H1 (cell line): ENCODE measurements around the gene CDYL. TPM values are rescaled to one million over a fixed set of nuclear protein-coding genes. Genes with fewer than 3 reads are reported as not detected.

ENCODE experiments used
- CTCF ChIA-PET: fragments of 300-600 bp; sonication (Branson Sonifier 250); formaldehyde crosslinking; loops from one replicate; lab custom pipeline; 2021; ENCODE audit not compliant: partially characterized antibody; lab: Charles Lee
- POLR2A ChIA-PET: fragments of 300-600 bp; sonication (Branson Sonifier 250); formaldehyde crosslinking; loops from one replicate; lab custom pipeline; 2021; ENCODE audit warnings: inconsistent platforms; ENCODE audit not compliant: partially characterized antibody; lab: Charles Lee
- DNase-seq, 2 experiments: peaks; one replicate each; pipeline versions ENCODE4 v3.0.0 to v3.0.0-alpha.2; 2010 to 2022; ENCODE audit warnings: low spot score in 2 of 2, low read depth in 1 of 2, mixed read lengths in 1 of 2
- FAIRE-seq: peaks from 2 replicates; lab custom pipeline; 2011; peaks lifted over from hg19 to GRCh38; lab: Jason Lieb, UNC
- H2AFZ ChIP-seq: 2 replicates; pipeline ENCODE4 v1.8.1; 2012; ENCODE audit warnings: low read length, inconsistent platforms
- H2AK5ac ChIP-seq: 2 replicates; pipeline ENCODE4 v1.6.1; 2013; ENCODE audit warnings: low read depth, low read length
- H2BK120ac ChIP-seq: replicated peaks from 2 replicates; pipeline ENCODE3; 2013; ENCODE audit warnings: low read depth, low read length, inconsistent platforms
- H2BK12ac ChIP-seq: 2 replicates; pipeline ENCODE4 v1.6.1; 2013; ENCODE audit warnings: low read depth, low read length
- H2BK15ac ChIP-seq: 2 replicates; pipeline ENCODE4 v1.6.1; 2013; ENCODE audit warnings: low read length
- H2BK20ac ChIP-seq: 2 replicates; pipeline ENCODE4 v1.6.1; 2013; ENCODE audit warnings: low read length
- H2BK5ac ChIP-seq: 2 replicates; pipeline ENCODE4 v1.6.1; 2013; ENCODE audit warnings: low read depth, low read length
- H3K14ac ChIP-seq: 2 replicates; pipeline ENCODE4 v1.6.1; 2013; ENCODE audit warnings: inconsistent platforms; ENCODE audit not compliant: insufficient read length
- H3K18ac ChIP-seq: 2 replicates; pipeline ENCODE4 v1.6.1; 2013; ENCODE audit warnings: low read length; ENCODE audit errors: extremely low read depth
- H3K23ac ChIP-seq: 2 replicates; pipeline ENCODE4 v1.6.1; 2013; ENCODE audit warnings: inconsistent platforms; ENCODE audit not compliant: insufficient read length
- H3K23me2 ChIP-seq: 2 replicates; pipeline ENCODE4 v1.6.1; 2013; ENCODE audit warnings: low read depth, low read length
- H3K27ac ChIP-seq: 2 replicates; pipeline ENCODE4 v1.6.1; 2011; ENCODE audit warnings: low read depth, low read length, inconsistent platforms
- H3K27me3 ChIP-seq, 4 experiments: replicated peaks in 1 of 4; 1 replicate in 1 of 4; 2 replicates in 3 of 4; pipeline versions ENCODE4 v1.6.1 to v1.8.1; 2011 to 2013; ENCODE audit warnings: low read length in 3 of 4, mild to moderate bottlenecking in 3 of 4, inconsistent platforms in 2 of 4, mixed read lengths in 2 of 4, moderate library complexity in 1 of 4; ENCODE audit not compliant: control insufficient read depth in 3 of 4, insufficient read depth in 3 of 4; ENCODE audit errors: extremely low read depth in 1 of 4
- H3K36me3 ChIP-seq, 4 experiments: 2 replicates each; pipeline versions ENCODE4 v1.6.1 to v1.8.1; 2011 to 2013; ENCODE audit warnings: mild to moderate bottlenecking in 4 of 4, low read length in 3 of 4, moderate library complexity in 2 of 4, control low read depth in 1 of 4, inconsistent platforms in 1 of 4; ENCODE audit not compliant: insufficient read depth in 4 of 4, control insufficient read depth in 2 of 4
- H3K4ac ChIP-seq: replicated peaks from 2 replicates; pipeline ENCODE3; 2013; ENCODE audit warnings: low read length, low read depth, mixed read lengths, inconsistent platforms; ENCODE audit not compliant: insufficient read length
- H3K4me1 ChIP-seq, 4 experiments: replicated peaks in 1 of 4; 1 replicate in 1 of 4; 2 replicates in 3 of 4; pipeline versions ENCODE4 v1.6.1 to v1.8.1; 2011 to 2013; ENCODE audit warnings: low read length in 3 of 4, inconsistent platforms in 2 of 4, mixed read lengths in 1 of 4; ENCODE audit not compliant: insufficient read depth in 4 of 4, control insufficient read depth in 3 of 4
- H3K4me2 ChIP-seq, 2 experiments: 2 replicates each; pipeline versions ENCODE4 v1.6.1 to v1.8.1; 2011 to 2013; ENCODE audit warnings: low read depth in 2 of 2, low read length in 2 of 2, control low read depth in 1 of 2, inconsistent platforms in 1 of 2, mild to moderate bottlenecking in 1 of 2; ENCODE audit not compliant: insufficient read depth in 1 of 2
- H3K4me3 ChIP-seq, 4 experiments: fragments of 200-600, 300-600 bp in 1 of 4; sonication (generic), shearing (Covaris generic), sonication (Bioruptor Twin) in 1 of 4; 2 replicates each; pipeline versions ENCODE4 v1.5.1 to v1.8.1; 2011 to 2016; ENCODE audit warnings: low read length in 4 of 4, low read depth in 3 of 4, control low read depth in 2 of 4, inconsistent platforms in 2 of 4, mild to moderate bottlenecking in 2 of 4, mixed read lengths in 1 of 4, moderate library complexity in 1 of 4; ENCODE audit not compliant: insufficient read depth in 2 of 4; ENCODE audit errors: extremely low read depth in 1 of 4
- H3K56ac ChIP-seq: replicated peaks from 2 replicates; pipeline ENCODE3; 2013; ENCODE audit warnings: low read depth, mild to moderate bottlenecking, mixed read lengths, low read length, inconsistent platforms; ENCODE audit not compliant: insufficient read length
- H3K79me1 ChIP-seq: 2 replicates; pipeline ENCODE4 v1.6.1; 2013; ENCODE audit warnings: low read depth, low read length, control low read depth
- H3K79me2 ChIP-seq, 2 experiments: 2 replicates each; pipeline versions ENCODE4 v1.6.1 to v1.8.1; 2012 to 2013; ENCODE audit warnings: low read length in 2 of 2, mild to moderate bottlenecking in 2 of 2, inconsistent platforms in 1 of 2; ENCODE audit not compliant: insufficient read depth in 2 of 2, control insufficient read depth in 1 of 2
- H3K9ac ChIP-seq, 4 experiments: replicated peaks in 1 of 4; 1 replicate in 1 of 4; 2 replicates in 3 of 4; pipeline versions ENCODE4 v1.6.1 to v1.8.1; 2011 to 2013; ENCODE audit warnings: low read depth in 3 of 4, low read length in 3 of 4, control low read depth in 2 of 4, mild to moderate bottlenecking in 2 of 4, moderate library complexity in 2 of 4, inconsistent platforms in 1 of 4; ENCODE audit errors: extremely low read depth in 1 of 4
- H3K9me3 ChIP-seq, 2 experiments: 2 replicates each; pipeline versions ENCODE4 v1.6.1 to v1.8.1; 2012 to 2013; ENCODE audit warnings: mild to moderate bottlenecking in 2 of 2, moderate library complexity in 2 of 2, control low read depth in 1 of 2, inconsistent platforms in 1 of 2, low read depth in 1 of 2, low read length in 1 of 2, mixed read lengths in 1 of 2; ENCODE audit not compliant: insufficient read depth in 2 of 2
- H4K20me1 ChIP-seq, 2 experiments: replicated peaks in 1 of 2; 2 replicates each; pipeline versions ENCODE3 to v1.8.1; 2011 to 2013; ENCODE audit warnings: inconsistent platforms in 2 of 2, low read length in 2 of 2, mild to moderate bottlenecking in 1 of 2; ENCODE audit not compliant: insufficient read depth in 2 of 2, control insufficient read depth in 1 of 2
- H4K5ac ChIP-seq: 2 replicates; pipeline ENCODE4 v1.6.1; 2013; ENCODE audit warnings: low read length, low read depth, mixed read lengths, inconsistent platforms; ENCODE audit not compliant: insufficient read length
- H4K8ac ChIP-seq: 2 replicates; pipeline ENCODE4 v1.8.0; 2013; ENCODE audit warnings: mild to moderate bottlenecking, moderate library complexity, low read length, inconsistent platforms; ENCODE audit not compliant: insufficient read depth; ENCODE audit errors: extremely low read depth
- H4K91ac ChIP-seq: replicated peaks from 2 replicates; pipeline ENCODE3; 2013; ENCODE audit warnings: low read length, mixed read lengths, inconsistent platforms; ENCODE audit not compliant: insufficient read length
- RNF2 ChIP-seq: fragments of 200-900, 300-1000 bp; sonication (generic); IDR thresholded peaks from 2 replicates; pipeline ENCODE4 v1.7.1; 2016; ENCODE audit warnings: borderline replicate concordance, low read depth, mild to moderate bottlenecking, antibody characterized with exemption, low read length; ENCODE audit not compliant: poor library complexity, severe bottlenecking; ENCODE audit errors: missing control alignments
- SIN3A ChIP-seq, 2 experiments: IDR thresholded peaks in 1 of 2; conservative IDR thresholded peaks in 1 of 2; 2 replicates each; pipeline ENCODE4 v1.6.1; 2011 to 2012; ENCODE audit warnings: low read length in 2 of 2, improper control_type of control experiment in 1 of 2, low read depth in 1 of 2, mild to moderate bottlenecking in 1 of 2
- SIRT6 ChIP-seq: IDR thresholded peaks from one replicate; pipeline ENCODE4 v1.7.1; 2012; ENCODE audit warnings: low read length, inconsistent platforms
- WGBS, 2 experiments: shearing (Covaris generic) in 1 of 2; methylation state at CpG; one replicate each; pipeline versions ENCODE4 v1.1.6 to v1.1.7; 2013 to 2015; ENCODE audit warnings: low lambda C conversion rate in 2 of 2, mixed read lengths in 2 of 2, inconsistent platforms in 1 of 2, low coverage in 1 of 2, missing lambda C conversion rate in 1 of 2; ENCODE audit not compliant: insufficient replicate concordance in 2 of 2, insufficient coverage in 1 of 2, insufficient read length in 1 of 2; ENCODE audit errors: extremely low coverage in 1 of 2, missing lambda C conversion rate in 1 of 2; 5-methylcytosine and 5-hydroxymethylcytosine counted together
- polyA plus RNA-seq, 7 experiments: library from polyadenylated mRNA; depleted of rRNA in 3 of 7; stranded (reverse) in 5 of 7; unstranded in 2 of 7; fragments of >200 nt in 5 of 7; fragments of 200-250 nt in 2 of 7; gene quantifications; 1 replicate in 5 of 7; 2 replicates in 1 of 7; 4 replicates in 1 of 7; pipeline versions ENCODE4 v1.2.1 to v1.2.3, GENCODE V29; 2011 to 2013; ENCODE audit warnings: missing spikeins in 2 of 7, mixed read lengths in 2 of 7
- total RNA-seq: library from RNA; stranded (reverse); fragmentation: NEBNext Ultra II Directional; extraction: Animal tissue kit (Norgen Biotek cat#: 25700); gene quantifications from 2 replicates; pipeline ENCODE4 v1.2.1, GENCODE V29; 2021

CDYL gene
- total and polyA plus RNA-seq, 2 of the 8 experiments (the other 6 are each of a cell fraction or from before 2014, with no cell fraction given): 56.4 to 119 TPM

- Histone ChIP-seq H3K36me3 (no peaks in the 10 kb centered on the region), H4K20me1 (no peaks in the 10 kb centered on the region), H4K5ac (no peak overlapping the region), H3K79me1 (no peaks in the 10 kb centered on the region), H2BK5ac (no peak overlapping the region), H2BK12ac (no peak overlapping the region), H3K18ac (no peak overlapping the region), H2AFZ (no peak overlapping the region), H3K4me2 (no peak overlapping the region), H3K9me3 (peaks cover 4% of the 10 kb centered on the region in 2 experiments; a peak in 1 of 4 replicates), H3K4me3 (no peak overlapping the region), H2BK20ac (no peak overlapping the region), H3K79me2 (no peaks in the 10 kb centered on the region), H2BK120ac (no peak overlapping the region), H3K9ac (no peak overlapping the region), H2AK5ac (no peak overlapping the region), H3K4ac (no peak overlapping the region), H3K27ac (no peak overlapping the region), H4K91ac (no peak overlapping the region), H2BK15ac (no peak overlapping the region), H3K23me2 (no peaks in the 10 kb centered on the region), H3K14ac (no peak overlapping the region), H3K4me1 (peaks cover under 1 to 3% (median 1%) of the 10 kb centered on the region in 4 experiments; a peak in 6 of 7 replicates), H4K8ac (no peak overlapping the region), H3K23ac (no peak overlapping the region), H3K56ac (no peak overlapping the region), H3K27me3 (no peaks in the 10 kb centered on the region)
- 77% methylated on average over 3 of the region's 3 CpGs; no CpG with 5 or more reads in 1 of the 2 experiments for WGBS, 2 experiments
- TF ChIP-seq SIRT6 (no peak), SIN3A (conservative IDR thresholded peaks at IDR 0.05 in 1 of 2, IDR thresholded peaks at IDR 0.05 in 1 of 2; ENCODE audit: low read depth in 1 of 2, low read length in 2 of 2) (no peak), RNF2 (no peak)
- FAIRE-seq (no peak), DNase-seq (no peak)
- ChIA-PET POLR2A (no interaction called here), CTCF (no interaction called here)
Observed at GRCh38 chr6:4979426-4979825, 203.2 kb downstream of the CDYL start.
